Common myeloid progenitor, CD34-positive (primary cell): Measurements from ENCODE around the gene COX6B2. TPM values are rescaled to one million over a fixed set of nuclear protein-coding genes. Genes with fewer than 3 reads are reported as not detected.
"Not testable (repeated sequence)": the region's sequence is repeated elsewhere in the genome, so short reads cannot be mapped to it uniquely, and the experiment has no call there.

Experiments
- CTCF ChIA-PET: fragments of 350-600 bp; sonication (Branson Sonifier 250); formaldehyde crosslinking; loops from one replicate; lab custom pipeline; 2021; ENCODE audit warnings: antibody characterized with exemption; lab: Charles Lee
- POLR2A ChIA-PET: fragments of 350-600 bp; sonication (Branson Sonifier 250); formaldehyde crosslinking; loops from one replicate; lab custom pipeline; 2021; ENCODE audit warnings: antibody characterized with exemption; lab: Charles Lee
- DNase-seq, 3 donors: peaks; one replicate each; pipeline versions ENCODE4 v3.0.0 to v3.0.0-alpha.2; 2013
- H3K27ac ChIP-seq, 2 experiments: 1 replicate in 1 of 2; 2 replicates in 1 of 2; pipeline ENCODE4 v1.7.0; 2013; ENCODE audit warnings: inconsistent platforms in 2 of 2, low read length in 2 of 2, mild to moderate bottlenecking in 2 of 2, low read depth in 1 of 2, moderate library complexity in 1 of 2; ENCODE audit not compliant: severe bottlenecking in 2 of 2, insufficient read depth in 1 of 2, poor library complexity in 1 of 2
- H3K27me3 ChIP-seq, 5 experiments: replicated peaks in 2 of 5; 1 replicate in 3 of 5; 2 replicates in 2 of 5; pipeline versions ENCODE4 v1.6.1 to v1.7.0; 2013; ENCODE audit warnings: low read length in 4 of 5, mild to moderate bottlenecking in 2 of 5, moderate library complexity in 2 of 5, inconsistent platforms in 1 of 5; ENCODE audit not compliant: insufficient read depth in 5 of 5, control insufficient read depth in 4 of 5
- H3K36me3 ChIP-seq, 4 experiments: 1 replicate in 2 of 4; 2 replicates in 2 of 4; pipeline versions ENCODE4 v1.6.1 to v1.7.0; 2013; ENCODE audit warnings: low read length in 3 of 4, control low read depth in 1 of 4, mild to moderate bottlenecking in 1 of 4; ENCODE audit not compliant: control insufficient read depth in 4 of 4, insufficient read depth in 4 of 4
- H3K4me1 ChIP-seq, 4 experiments: 1 replicate in 3 of 4; 2 replicates in 1 of 4; pipeline versions ENCODE4 v1.6.1 to v1.7.1; 2013; ENCODE audit warnings: low read length in 3 of 4, mild to moderate bottlenecking in 3 of 4, control low read depth in 1 of 4, inconsistent platforms in 1 of 4, moderate library complexity in 1 of 4; ENCODE audit not compliant: control insufficient read depth in 4 of 4, insufficient read depth in 4 of 4; ENCODE audit errors: control extremely low read depth in 1 of 4
- H3K4me3 ChIP-seq, 7 experiments: 1 replicate in 4 of 7; 2 replicates in 3 of 7; pipeline versions ENCODE4 v1.5.1 to v1.7.0; 2013; ENCODE audit warnings: mild to moderate bottlenecking in 7 of 7, low read length in 6 of 7, moderate library complexity in 6 of 7, inconsistent platforms in 2 of 7, low read depth in 2 of 7, control low read depth in 1 of 7; ENCODE audit not compliant: insufficient read depth in 4 of 7, control insufficient read depth in 1 of 7; ENCODE audit errors: extremely low read depth in 1 of 7
- H3K9me3 ChIP-seq, 5 experiments: 1 replicate in 4 of 5; 2 replicates in 1 of 5; pipeline versions ENCODE4 v1.6.1 to v1.7.1; 2013; ENCODE audit warnings: low read length in 4 of 5, mild to moderate bottlenecking in 2 of 5, inconsistent platforms in 1 of 5, low read depth in 1 of 5, moderate library complexity in 1 of 5; ENCODE audit not compliant: control insufficient read depth in 4 of 5, insufficient read depth in 2 of 5; ENCODE audit errors: control extremely low read depth in 1 of 5
- WGBS: methylation state at CpG from one replicate; pipeline ENCODE4 v1.1.5; 2013; ENCODE audit not compliant: insufficient coverage; 5-methylcytosine and 5-hydroxymethylcytosine counted together
- polyA plus RNA-seq: library from polyadenylated mRNA; unstranded; fragments of 120-200 nt; gene quantifications from one replicate; pipeline ENCODE4 v1.2.1, GENCODE V29; 2013

COX6B2 gene, protein sequence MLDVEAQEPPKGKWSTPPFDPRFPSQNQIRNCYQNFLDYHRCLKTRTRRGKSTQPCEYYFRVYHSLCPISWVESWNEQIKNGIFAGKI
- 0.57 TPM for polyA plus RNA-seq

DNA sequence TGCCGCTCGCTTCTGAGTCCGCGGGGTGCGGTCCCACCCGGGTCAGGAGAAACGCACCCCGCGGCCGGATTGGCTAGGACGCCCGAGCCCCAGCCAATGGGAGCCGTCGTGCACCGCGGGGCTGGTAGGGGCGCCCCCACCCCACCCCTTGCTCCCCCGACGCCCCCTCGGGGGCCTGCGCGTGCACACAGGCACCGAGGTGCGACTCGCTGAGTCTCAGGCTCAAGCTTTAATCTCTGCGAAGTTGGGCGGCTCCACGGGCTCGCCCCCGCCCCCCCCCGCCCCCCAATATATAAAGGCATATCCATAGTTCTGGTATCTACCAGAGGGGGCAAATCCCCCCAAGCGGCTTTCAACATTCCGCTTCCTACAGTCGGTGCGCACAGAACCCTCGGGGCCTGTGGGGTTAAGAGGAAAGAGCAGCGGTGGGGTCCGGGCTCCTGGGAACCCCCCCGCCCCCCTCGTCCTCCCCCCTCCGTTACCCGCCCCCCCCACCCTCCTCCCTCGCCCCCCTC, at the start of gene COX6B2:
Gene COX6B2 (minus strand): TSS at position 22 of the 515 bp plus-strand sequence. CDS start 198 bp downstream, outside the sequence.
- no peaks in the 10 kb centered on the region for H3K9me3 ChIP-seq
- DNase-seq = no peak
- H3K4me1 ChIP-seq = peaks cover 0 to 20% (median 15%) of the 10 kb centered on the region in 4 experiments
- H3K4me3 ChIP-seq = peak within 1 kb of the TSS; percentile 10 to 77 (median 58)
- ChIA-PET POLR2A (no interaction called here), CTCF (no interaction called here)
- H3K27ac ChIP-seq = no peak within 1 kb of the TSS
- 4% methylated on average over 15 of the region's 43 CpGs for WGBS
- H3K27me3 ChIP-seq = peaks cover 4 to 62% (median 26%) of the 10 kb centered on the region in 5 experiments
- no peaks in the 10 kb centered on the region for H3K36me3 ChIP-seq

DNA sequence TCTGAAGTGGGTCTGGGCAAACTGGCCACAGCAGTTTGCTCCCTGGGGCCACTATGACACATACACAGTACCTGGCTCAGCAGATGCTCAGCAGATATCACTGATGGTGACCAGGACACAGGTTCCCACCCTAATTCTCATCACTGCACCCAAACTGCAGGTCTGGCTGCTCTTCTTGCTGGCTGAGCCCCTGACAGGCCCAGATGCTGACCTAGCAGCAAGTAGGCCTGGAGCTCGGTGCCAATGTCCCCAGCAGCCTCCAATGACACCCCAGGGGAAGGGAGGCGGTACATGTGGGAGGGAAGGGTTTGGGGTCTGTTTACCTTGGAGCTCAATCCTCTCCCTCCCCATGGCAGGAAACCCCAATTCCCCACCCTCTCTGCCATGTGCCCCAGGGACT, 48.0 kb upstream of the COX6B2 start:
- no peak overlapping the region for H3K4me3 ChIP-seq
- peaks cover 5 to 17% (median 16%) of the 10 kb centered on the region in 4 experiments for H3K4me1 ChIP-seq
- H3K9me3 ChIP-seq = no peaks in the 10 kb centered on the region
- ChIA-PET POLR2A (interaction anchor here (0.6 kb wide), 2 partner anchors 16 to 18 kb away, joined by 3 to 5 read pairs; no protein-coding TSS in a partner anchor), CTCF (interaction anchor here (0.6 to 2.3 kb wide), 2 partner anchors 16 to 113 kb away, joined by 4 to 8 read pairs; no protein-coding TSS in a partner anchor)
- WGBS = no CpG with 5 or more reads among the region's 2 CpGs
- H3K36me3 ChIP-seq = peaks cover 14 to 60% (median 46%) of the 10 kb centered on the region in 4 experiments
- no peak overlapping the region for H3K27ac ChIP-seq
- no peaks in the 10 kb centered on the region for H3K27me3 ChIP-seq
- DNase-seq = no peak

DNA sequence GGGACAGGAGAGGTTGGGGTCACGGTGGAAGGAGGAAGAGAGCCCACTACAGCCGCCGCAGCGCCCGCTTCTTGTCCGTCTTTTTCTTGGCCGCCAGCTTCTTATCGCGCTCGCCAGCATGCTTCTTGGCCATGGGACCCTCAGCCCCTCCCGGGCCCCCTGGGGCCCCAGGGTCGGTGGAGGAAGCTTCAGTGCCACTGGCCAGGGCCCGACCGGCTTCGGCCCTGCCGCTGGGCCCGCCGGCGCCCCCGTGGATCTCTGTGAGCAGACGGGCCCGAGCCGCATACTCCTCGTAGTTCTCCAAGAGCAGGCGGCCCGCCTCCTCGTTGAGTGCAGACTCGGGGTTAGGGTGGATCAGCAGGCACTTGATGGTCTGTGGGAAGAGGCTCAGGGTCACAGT, 46.9 kb upstream of the COX6B2 start:
- POLR2A ChIA-PET, H3K27ac ChIP-seq, DNase-seq, H3K4me3 ChIP-seq, H3K9me3 ChIP-seq, H3K27me3 ChIP-seq: not testable (repeated sequence)
- Histone ChIP-seq H3K4me1 (peaks cover under 1 to 12% (median 10%) of the 10 kb centered on the region in 4 experiments), H3K36me3 (peaks cover 14 to 55% (median 44%) of the 10 kb centered on the region in 4 experiments)
- no CpG with 5 or more reads among the region's 28 CpGs for WGBS
- CTCF ChIA-PET = interaction anchor here (5.0 kb wide), 1 partner anchor 14 kb away, joined by 25 read pairs; the partner anchor contains the start of gene RPL28

DNA sequence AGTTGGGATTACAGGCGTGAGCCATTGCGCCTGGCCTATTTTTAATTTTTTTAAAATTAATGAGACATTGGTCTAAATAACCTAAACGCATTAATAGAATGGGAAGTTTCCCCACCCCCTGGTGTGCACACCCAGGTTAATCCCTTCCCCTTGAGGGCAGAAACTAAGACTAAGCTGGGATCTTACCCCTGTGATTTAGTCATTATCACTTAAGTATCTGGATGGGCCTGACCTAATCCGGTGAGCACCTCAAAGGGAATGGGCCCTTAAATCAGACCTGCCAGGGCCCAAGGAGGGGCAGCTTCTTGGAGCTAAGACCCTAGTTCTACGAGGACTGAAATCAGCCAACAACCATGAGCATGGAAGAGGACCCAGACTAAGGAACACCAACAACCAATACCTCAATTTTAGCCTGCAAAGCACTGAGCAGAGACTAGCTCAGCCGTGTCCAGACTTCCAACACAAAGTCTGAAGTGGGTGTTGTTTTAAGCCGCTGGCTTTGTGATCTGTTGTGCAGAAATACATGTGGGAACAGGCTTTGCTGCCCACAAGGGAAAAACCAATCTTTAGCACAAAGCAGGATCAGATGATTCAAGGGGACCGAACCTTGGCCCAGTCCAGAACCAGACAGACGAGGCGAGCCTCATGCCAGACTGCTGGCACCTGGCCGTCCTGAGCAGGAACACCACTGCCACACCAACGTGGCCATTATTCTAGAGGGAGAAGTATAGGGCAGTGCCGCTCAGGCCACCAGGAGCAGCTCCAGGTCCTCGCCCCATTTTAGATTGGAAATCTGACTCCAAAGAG, 46.0 kb upstream of the COX6B2 start:
- Histone ChIP-seq H3K27me3 (no peaks in the 10 kb centered on the region), H3K4me3 (no peak overlapping the region), H3K27ac (no peak overlapping the region), H3K9me3 (no peaks in the 10 kb centered on the region), H3K4me1 (peaks cover 0 to 3% (median under 1%) of the 10 kb centered on the region in 4 experiments), H3K36me3 (peaks cover 14 to 46% (median 37%) of the 10 kb centered on the region in 4 experiments)
- 93% methylated on average over 7 of the region's 14 CpGs for WGBS
- POLR2A ChIA-PET = interaction anchor here (0.7 kb wide), 1 partner anchor 12 kb away, joined by 3 read pairs; no protein-coding TSS in a partner anchor
- no peak for DNase-seq
- CTCF ChIA-PET = interaction anchor here (1.5 to 5.0 kb wide), 2 partner anchors 13 to 18 kb away, joined by 4 to 25 read pairs; partner anchors contain the start of gene RPL28

DNA sequence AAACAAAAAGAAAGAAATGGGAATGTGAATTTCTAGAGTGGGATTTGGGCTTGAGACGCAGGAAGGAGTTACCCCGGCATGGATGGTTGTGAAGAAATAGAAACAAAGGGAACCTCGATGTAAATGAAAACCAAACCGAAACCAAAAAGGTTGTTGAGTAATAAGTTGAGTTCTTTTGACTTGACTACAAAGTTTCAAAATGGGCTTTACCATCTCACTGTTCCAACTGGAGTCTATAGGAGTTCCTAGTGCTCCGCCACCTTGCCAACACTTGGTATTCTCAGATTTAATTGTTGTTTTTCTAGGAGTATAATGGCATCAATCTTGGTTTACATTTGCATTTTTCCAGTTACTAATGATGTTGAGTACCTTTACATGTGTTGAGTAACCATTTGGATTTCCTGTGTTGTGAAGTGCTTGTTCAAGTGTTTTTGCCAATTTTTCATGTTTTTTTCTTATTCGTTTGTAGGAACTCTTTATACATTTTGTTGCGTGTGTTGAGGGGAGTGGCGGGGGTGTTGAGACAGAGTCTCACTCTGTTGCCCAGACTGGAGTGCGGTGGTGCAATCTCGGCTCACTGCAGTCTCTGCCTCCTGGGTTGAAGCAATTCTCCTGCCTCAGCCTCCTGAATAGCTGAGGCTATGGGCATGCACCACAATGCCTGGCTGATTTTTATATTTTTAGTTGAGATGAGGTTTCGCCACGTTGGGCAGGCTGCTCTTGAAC, 43.8 kb upstream of the COX6B2 start:
- H3K9me3 ChIP-seq = no peaks in the 10 kb centered on the region
- H3K27me3 ChIP-seq = no peaks in the 10 kb centered on the region
- no peaks in the 10 kb centered on the region for H3K4me1 ChIP-seq
- peak overlapping the region in 1 of 7 experiments; percentile 31 for H3K4me3 ChIP-seq
- H3K36me3 ChIP-seq = peaks cover 12 to 32% (median 26%) of the 10 kb centered on the region in 4 experiments
- WGBS = 97% methylated on average over 9 of the region's 12 CpGs
- POLR2A ChIA-PET = interaction anchor here (1.0 to 1.8 kb wide), 3 partner anchors 8 to 11 kb away, joined by 3 to 4 read pairs (median 3); no protein-coding TSS in a partner anchor
- no peak for DNase-seq
- CTCF ChIA-PET = interaction anchor here (0.8 to 5.0 kb wide), 2 partner anchors 11 to 20 kb away, joined by 3 to 25 read pairs; partner anchors contain the start of gene RPL28
- no peak overlapping the region for H3K27ac ChIP-seq

DNA sequence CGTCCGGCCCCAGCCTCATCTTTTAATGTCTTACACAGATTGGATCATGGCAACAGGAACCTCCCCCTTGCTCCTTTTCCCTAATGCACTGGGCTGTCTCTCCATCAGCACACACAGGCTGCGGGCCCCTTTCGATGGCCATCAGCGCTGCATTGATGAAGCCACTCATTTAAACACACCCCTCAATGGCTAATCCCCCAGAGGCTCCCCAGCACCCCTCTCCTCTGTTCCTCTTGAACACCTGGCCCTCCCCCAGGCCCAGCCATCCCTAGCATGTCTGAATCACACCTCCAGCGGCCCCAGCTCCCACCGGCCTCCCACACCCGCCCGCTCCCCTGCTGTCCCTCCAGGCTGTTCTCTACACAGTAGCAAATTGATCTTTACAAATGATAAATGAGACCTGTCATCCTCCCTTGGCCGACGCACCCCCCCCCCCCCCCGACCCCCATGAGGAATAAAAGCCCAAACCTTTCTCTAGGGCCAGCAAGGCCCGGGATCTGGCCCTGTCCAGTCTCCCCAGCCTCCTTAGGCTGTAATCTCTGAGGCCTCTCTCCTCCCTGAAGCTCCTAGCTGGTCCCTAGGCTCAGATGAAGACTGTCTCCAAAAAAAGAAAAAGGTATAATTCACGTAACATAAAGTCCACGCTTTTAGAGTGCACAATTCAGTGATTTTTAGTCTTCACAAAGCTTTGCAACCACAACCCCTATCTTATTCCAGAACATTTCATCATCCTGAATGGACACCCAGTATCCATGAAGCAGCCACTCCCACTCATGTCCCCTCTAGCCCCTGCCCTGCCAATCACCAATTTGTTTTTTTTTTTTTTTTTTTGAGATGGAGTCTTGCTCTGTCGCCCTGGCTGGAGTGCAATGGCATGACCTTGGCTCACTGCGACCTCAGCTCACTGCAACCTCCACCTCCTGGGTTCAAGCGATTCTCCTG, 38.6 kb upstream of the COX6B2 start:
- CTCF ChIA-PET = interaction anchor here (1.2 to 5.3 kb wide), 2 partner anchors 10 to 25 kb away, joined by 3 to 21 read pairs; no protein-coding TSS in a partner anchor

More for the DNA sequence above, 38.6 kb upstream of the COX6B2 start:
- H3K27ac ChIP-seq = no peak overlapping the region
- no peaks in the 10 kb centered on the region for H3K27me3 ChIP-seq
- H3K4me3 ChIP-seq = no peak overlapping the region
- H3K36me3 ChIP-seq = peaks cover 9 to 40% (median 31%) of the 10 kb centered on the region in 4 experiments
- 96% methylated on average over 10 of the region's 18 CpGs for WGBS
- H3K9me3 ChIP-seq = no peaks in the 10 kb centered on the region
- peaks cover 0 to 20% (median 10%) of the 10 kb centered on the region in 4 experiments for H3K4me1 ChIP-seq
- no peak for DNase-seq
- POLR2A ChIA-PET = interaction anchor here (0.6 kb wide), 1 partner anchor 56 kb away, joined by 3 read pairs; no protein-coding TSS in a partner anchor
